IMR-90 (cell line): ENCODE measurements around the gene CLUH. TPM values are rescaled to one million over a fixed set of nuclear protein-coding genes. Genes with fewer than 3 reads are reported as not detected.

Experiments
- ATAC-seq: fragments of 200-7000 bp; cut with Tn5 transposase; 2 replicates; pipeline ENCODE4 v1.9.1; 2020; ENCODE audit warnings: low read depth, mild to moderate bottlenecking, moderate library complexity
- BruUV-seq: library from RNA; stranded (reverse); fragments of 400-500 nt; replicated peaks from 2 replicates; lab custom pipeline; 2021; lab: Mats Ljungman, UMichigan
- CTCF ChIA-PET: fragments of 300-600 bp; formaldehyde crosslinking; extraction: SDS; loops from one replicate; lab custom pipeline; 2021; ENCODE audit warnings: antibody characterized with exemption; lab: Yijun Ruan, JAX
- POLR2A ChIA-PET: fragments of 300-600 bp; sonication (Branson Sonifier 250); formaldehyde crosslinking; loops from one replicate; lab custom pipeline; 2022; ENCODE audit warnings: antibody characterized with exemption; ENCODE audit not compliant: unreplicated experiment; lab: Charles Lee
- DNase-seq: peaks from one replicate; pipeline ENCODE4 v3.0.0; 2013
- H2AFZ ChIP-seq: replicated peaks from 2 replicates; pipeline ENCODE3; 2013; ENCODE audit warnings: low read length, mild to moderate bottlenecking; ENCODE audit not compliant: poor library complexity
- H2AK5ac ChIP-seq: 2 replicates; pipeline ENCODE4 v1.6.1; 2013; ENCODE audit warnings: low read depth, low read length, inconsistent platforms
- H2AK9ac ChIP-seq: replicated peaks from 2 replicates; pipeline ENCODE3; 2013; ENCODE audit warnings: mild to moderate bottlenecking, low read depth, low read length, moderate library complexity; ENCODE audit not compliant: poor library complexity
- H2BK120ac ChIP-seq: 2 replicates; pipeline ENCODE4 v1.6.1; 2013; ENCODE audit warnings: low read depth, low read length, inconsistent platforms
- H2BK15ac ChIP-seq: 3 replicates; pipeline ENCODE4 v1.6.1; 2013; ENCODE audit warnings: low read depth, low read length, inconsistent platforms
- H2BK20ac ChIP-seq: 2 replicates; pipeline ENCODE4 v1.6.1; 2013; ENCODE audit warnings: low read depth, mild to moderate bottlenecking, inconsistent platforms, low read length, moderate library complexity
- H2BK5ac ChIP-seq: 2 replicates; pipeline ENCODE4 v1.6.1; 2013; ENCODE audit warnings: mild to moderate bottlenecking, low read depth, low read length, inconsistent platforms; ENCODE audit not compliant: poor library complexity, severe bottlenecking
- H3K14ac ChIP-seq: replicated peaks from 2 replicates; pipeline ENCODE4 v1.6.1; 2013; ENCODE audit warnings: low read depth, low read length, inconsistent platforms
- H3K18ac ChIP-seq: 2 replicates; pipeline ENCODE4 v1.6.1; 2013; ENCODE audit warnings: low read depth, low read length, control low read depth
- H3K23ac ChIP-seq: 2 replicates; pipeline ENCODE4 v1.6.1; 2013; ENCODE audit warnings: low read depth, low read length, inconsistent platforms
- H3K27ac ChIP-seq: 2 replicates; pipeline ENCODE4 v1.5.1; 2013; ENCODE audit warnings: mild to moderate bottlenecking, control low read depth, low read length; ENCODE audit not compliant: insufficient read depth
- H3K27me3 ChIP-seq: 2 replicates; pipeline ENCODE4 v1.6.1; 2013; ENCODE audit warnings: low read length; ENCODE audit not compliant: control insufficient read depth, insufficient read depth
- H3K36me3 ChIP-seq: 2 replicates; pipeline ENCODE4 v1.6.1; 2013; ENCODE audit warnings: low read length, mixed read lengths; ENCODE audit not compliant: control insufficient read depth, insufficient read depth
- H3K4ac ChIP-seq: 2 replicates; pipeline ENCODE4 v1.6.1; 2013; ENCODE audit warnings: low read depth, low read length, inconsistent platforms
- H3K4me1 ChIP-seq: 2 replicates; pipeline ENCODE4 v1.6.1; 2013; ENCODE audit warnings: low read length, mixed read lengths; ENCODE audit not compliant: control insufficient read depth, insufficient read depth
- H3K4me2 ChIP-seq: 2 replicates; pipeline ENCODE4 v1.6.1; 2013; ENCODE audit warnings: low read depth, mild to moderate bottlenecking, control low read depth, low read length, moderate library complexity
- H3K4me3 ChIP-seq: 2 replicates; pipeline ENCODE4 v1.5.1; 2013; ENCODE audit warnings: low read depth, mild to moderate bottlenecking, control low read depth, low read length, moderate library complexity; ENCODE audit not compliant: insufficient read depth
- H3K56ac ChIP-seq: 2 replicates; pipeline ENCODE4 v1.6.1; 2013; ENCODE audit warnings: low read length, inconsistent platforms; ENCODE audit not compliant: insufficient read depth; ENCODE audit errors: extremely low read depth
- H3K79me1 ChIP-seq, 2 experiments: 2 replicates each; pipeline ENCODE4 v1.6.1; 2013; ENCODE audit warnings: low read length in 2 of 2, inconsistent platforms in 1 of 2, low read depth in 1 of 2
- H3K9ac ChIP-seq: 2 replicates; pipeline ENCODE4 v1.6.1; 2013; ENCODE audit warnings: low read depth, low read length, control low read depth
- H3K9me1 ChIP-seq: 2 replicates; pipeline ENCODE4 v1.6.1; 2013; ENCODE audit warnings: low read length, inconsistent platforms; ENCODE audit not compliant: insufficient read depth
- H3K9me3 ChIP-seq: 2 replicates; pipeline ENCODE4 v1.6.1; 2013; ENCODE audit warnings: low read length; ENCODE audit not compliant: control insufficient read depth, insufficient read depth
- H4K20me1 ChIP-seq: 2 replicates; pipeline ENCODE4 v1.6.1; 2013; ENCODE audit warnings: low read length, inconsistent platforms; ENCODE audit not compliant: insufficient read depth
- H4K5ac ChIP-seq: 2 replicates; pipeline ENCODE4 v1.6.1; 2013; ENCODE audit warnings: mild to moderate bottlenecking, low read depth, low read length, control low read depth
- H4K8ac ChIP-seq, 2 experiments: 2 replicates each; pipeline ENCODE4 v1.6.1; 2013; ENCODE audit warnings: low read depth in 2 of 2, low read length in 2 of 2, control low read depth in 1 of 2, inconsistent platforms in 1 of 2
- H4K91ac ChIP-seq: 2 replicates; pipeline ENCODE4 v1.6.1; 2013; ENCODE audit warnings: low read depth, low read length, inconsistent platforms; ENCODE audit not compliant: insufficient read depth
- MAFK ChIP-seq: IDR thresholded peaks from 2 replicates; pipeline ENCODE4 v1.6.1; 2012; ENCODE audit warnings: low read depth, low read length, improper control_type of control experiment
- RCOR1 ChIP-seq: IDR thresholded peaks from 2 replicates; pipeline ENCODE4 v1.6.1; 2012; ENCODE audit warnings: mild to moderate bottlenecking, low read length, improper control_type of control experiment; ENCODE audit not compliant: insufficient replicate concordance
- RFX5 ChIP-seq: IDR thresholded peaks from 2 replicates; pipeline ENCODE4 v1.8.0; 2012; ENCODE audit warnings: low read depth, mild to moderate bottlenecking, low read length, moderate library complexity
- SMC3 ChIP-seq: fragments of 150-350 bp; IDR thresholded peaks from 2 replicates; pipeline ENCODE4 v1.6.1; 2016; ENCODE audit warnings: low read depth, mild to moderate bottlenecking, antibody characterized with exemption, low read length, moderate library complexity
- WGBS, 2 experiments: methylation state at CpG; one replicate each; pipeline versions ENCODE4 v1.1.5 to v1.1.7; 2013; ENCODE audit warnings: missing lambda C conversion rate in 2 of 2; ENCODE audit not compliant: insufficient read length in 1 of 2; ENCODE audit errors: extremely low coverage in 2 of 2; 5-methylcytosine and 5-hydroxymethylcytosine counted together
- dilution Hi-C: fragments of 300-500 bp; cut with HindIII; formaldehyde crosslinking; loops from one replicate; pipeline ENCODE4 v1.14.3; 2018; ENCODE audit warnings: low sequenced_read_pairs; ENCODE audit not compliant: unreplicated experiment
- in situ Hi-C: fragments of 300-500 bp; cut with MboI; formaldehyde crosslinking; loops from 3 replicates; pipeline ENCODE4 v1.14.3; 2019; ENCODE audit warnings: low sequenced_read_pairs, inconsistent platforms, mixed read lengths
- intact Hi-C: fragments of 100-400 bp; cut with micrococcal nuclease; formaldehyde crosslinking; loops from 2 replicates; pipeline ENCODE4 v1.10.0; 2022
- polyA plus RNA-seq, 3 experiments: library from polyadenylated mRNA; depleted of rRNA; stranded (reverse); fragments of >200 nt; gene quantifications; 2 replicates each; pipeline ENCODE4 v1.2.3, GENCODE V29; 2012; ENCODE audit warnings: low replicate concordance in 1 of 3
- total RNA-seq: library from RNA; depleted of rRNA; stranded (reverse); fragments of >200 nt; gene quantifications from 2 replicates; pipeline ENCODE4 v1.2.3, GENCODE V29; 2012

Gene CLUH
- total and polyA plus RNA-seq, 2 of the 4 experiments (the other 2 are of a cell fraction), result 12.9 to 42.0 TPM

GRCh38 chr17:2719861-2720260 lies 8.3 kb upstream of the CLUH start:
- ChIA-PET POLR2A (no interaction called here), CTCF (no interaction called here)

More at GRCh38 chr17:2719861-2720260, 8.3 kb upstream of the CLUH start:
- Histone ChIP-seq H2AFZ (no peak overlapping the region), H3K36me3 (no peaks in the 10 kb centered on the region), H4K8ac (no peak overlapping the region), H2BK5ac (no peak overlapping the region), H3K9me3 (no peaks in the 10 kb centered on the region), H3K56ac (no peak overlapping the region), H3K4me1 (no peaks in the 10 kb centered on the region), H2BK15ac (no peak overlapping the region), H3K27me3 (peaks cover 35% of the 10 kb centered on the region), H3K9me1 (no peaks in the 10 kb centered on the region), H2BK120ac (no peak overlapping the region), H3K4ac (no peak overlapping the region), H3K9ac (no peak overlapping the region), H3K23ac (no peak overlapping the region), H3K79me1 (no peaks in the 10 kb centered on the region), H3K4me2 (no peak overlapping the region), H2BK20ac (no peak overlapping the region), H2AK9ac (no peak overlapping the region), H4K91ac (no peak overlapping the region), H3K27ac (no peak overlapping the region), H2AK5ac (no peak overlapping the region), H4K20me1 (no peaks in the 10 kb centered on the region), H3K18ac (no peak overlapping the region), H4K5ac (no peak overlapping the region), H3K14ac (no peak overlapping the region), H3K4me3 (no peak overlapping the region)
- no CpG with 5 or more reads among the region's 4 CpGs for WGBS, 2 experiments
- no peak for ATAC-seq
- TF ChIP-seq RFX5 (no peak), RCOR1 (no peak), SMC3 (no peak), MAFK (no peak)
- dilution Hi-C loops, result no loop called here
- no peak for DNase-seq
- in situ Hi-C loops, result no loop called here
- intact Hi-C loops, result no loop called here
- no TSS peak for BruUV-seq
